KBM-7 (cell line): ENCODE measurements around the gene ATP8B4.

ENCODE experiments used
- DNase-seq: peaks from one replicate; pipeline ENCODE4 v3.0.0-alpha.2; 2015
- in situ Hi-C: fragments of 300-500 bp; cut with MboI; formaldehyde crosslinking; loops from 2 replicates; pipeline ENCODE4 v1.14.3; 2020; ENCODE audit warnings: low sequenced_read_pairs, low pct_unique_long_range_greater_than_20kb, mixed read lengths

Gene ATP8B4

DNA sequence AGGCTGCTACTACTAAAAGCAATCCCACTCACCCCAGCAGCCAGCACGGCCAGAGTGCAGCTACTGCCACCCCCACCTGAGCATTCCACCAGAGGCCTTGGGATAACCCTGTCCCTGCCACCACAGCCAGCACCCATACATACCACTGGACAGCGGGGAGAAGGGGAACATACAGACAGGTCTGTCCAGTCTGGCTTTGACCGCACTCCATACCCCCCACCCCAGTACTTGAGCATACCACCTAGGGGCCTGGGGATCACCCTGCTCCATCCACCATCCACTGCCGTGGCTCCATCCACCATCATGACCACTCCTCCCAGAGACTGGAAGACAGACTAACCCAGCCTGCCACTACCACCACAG lies 210.1 kb downstream of the ATP8B4 start:
- in situ Hi-C loops = no loop called here
- no peak for DNase-seq

GRCh38 chr15:49908236-49908932 lies 210.6 kb downstream of the ATP8B4 start:
- peak; percentile 52 for DNase-seq
- in situ Hi-C loops = no loop called here

- in situ Hi-C loops = no loop called here
- DNase-seq = no peak
Observed at GRCh38 chr15:49906966-49907365, 212.1 kb downstream of the ATP8B4 start.

- DNase-seq = no peak
- in situ Hi-C loops = no loop called here
Observed at GRCh38 chr15:49905221-49905620, 213.8 kb downstream of the ATP8B4 start.

GRCh38 chr15:49904296-49904695 lies 214.7 kb downstream of the ATP8B4 start:
- in situ Hi-C loops = no loop called here
- DNase-seq = no peak

- in situ Hi-C loops = no loop called here
- DNase-seq = no peak
Observed at GRCh38 chr15:49902685-49903501, 216.1 kb downstream of the ATP8B4 start.

GRCh38 chr15:49901996-49902684 lies 216.9 kb downstream of the ATP8B4 start:
- DNase-seq = no peak
- in situ Hi-C loops = no loop called here

GRCh38 chr15:49901321-49901720 lies 217.7 kb downstream of the ATP8B4 start:
- in situ Hi-C loops = no loop called here
- no peak for DNase-seq

GRCh38 chr15:49900903-49901235 lies 218.2 kb downstream of the ATP8B4 start:
- DNase-seq = no peak
- in situ Hi-C loops = no loop called here

DNA sequence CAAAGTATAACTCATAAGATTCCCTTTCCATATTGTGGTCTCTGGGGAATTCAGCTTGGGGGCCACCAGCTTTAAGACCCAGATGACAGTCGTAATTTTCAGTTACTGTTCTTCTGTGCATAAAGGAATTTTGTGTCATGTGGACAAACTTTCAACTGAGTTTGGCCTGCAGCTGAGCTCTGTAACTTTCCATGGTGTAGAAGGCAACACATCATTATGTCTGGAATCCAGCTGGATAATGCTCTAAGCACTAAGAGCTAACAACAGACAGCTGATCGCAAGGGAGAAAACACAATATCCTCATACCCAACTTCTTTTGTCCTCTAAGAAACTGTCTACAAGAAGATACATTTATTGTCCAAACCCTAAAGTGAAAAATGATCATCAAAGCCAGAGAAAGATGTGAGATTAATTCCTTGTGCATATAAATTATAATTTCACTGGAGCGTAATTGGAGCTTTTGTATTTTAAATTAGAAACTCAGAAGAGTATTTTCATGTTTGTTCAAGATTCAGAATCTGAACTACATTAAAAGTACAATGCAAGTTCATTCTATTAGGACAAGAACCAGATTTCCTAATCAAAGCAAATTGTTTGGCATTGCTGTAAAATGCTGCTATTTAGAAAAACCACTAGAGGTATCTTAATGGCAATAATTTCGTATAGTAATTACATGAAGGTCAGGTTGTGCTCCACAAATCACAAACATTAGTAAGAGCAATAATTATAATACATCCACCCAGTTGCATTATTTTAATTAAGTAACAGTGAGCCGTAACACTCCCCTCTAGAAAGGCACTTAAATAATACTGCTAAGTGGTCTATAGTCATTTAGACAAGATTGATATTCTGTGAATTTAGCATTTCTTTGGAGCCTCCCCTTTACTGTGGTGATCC lies 218.8 kb downstream of the ATP8B4 start:
- in situ Hi-C loops = no loop called here

DNA sequence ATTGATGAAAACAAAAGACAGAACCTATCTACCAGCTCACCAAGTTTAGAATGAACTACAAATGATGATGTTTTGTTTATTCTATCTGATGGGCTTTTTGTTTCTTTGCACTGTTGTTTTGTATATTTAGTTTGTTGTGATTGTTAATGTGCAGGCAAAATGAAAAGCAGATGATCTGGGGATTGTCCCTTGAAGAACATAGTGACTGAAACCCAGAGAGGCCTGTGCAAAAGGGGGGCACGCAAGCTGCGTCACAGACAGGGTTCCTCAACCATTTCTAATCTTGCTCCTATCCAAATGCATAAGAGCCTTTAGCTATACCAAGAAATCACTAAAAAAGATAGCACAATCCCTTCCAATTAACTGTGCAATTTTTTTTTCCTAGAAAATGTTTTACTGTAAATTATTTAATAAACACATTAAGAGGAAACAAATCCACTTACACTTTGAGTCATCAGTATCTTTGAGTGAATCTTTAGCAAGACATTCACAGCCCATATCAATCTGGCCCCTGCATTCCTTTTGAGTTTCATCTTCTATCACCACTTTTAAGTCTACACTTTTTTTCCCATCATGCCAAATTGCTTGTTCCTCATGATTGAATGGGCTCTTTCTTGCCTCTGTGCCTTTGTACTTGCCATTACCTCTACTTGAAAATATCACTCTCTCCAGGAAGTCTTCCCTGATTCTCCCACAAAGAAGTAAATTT lies 220.3 kb downstream of the ATP8B4 start:
- no peak for DNase-seq
- in situ Hi-C loops = no loop called here

More for the DNA sequence above, 218.8 kb downstream of the ATP8B4 start:
- no peak for DNase-seq

- in situ Hi-C loops = no loop called here
- no peak for DNase-seq
Observed at GRCh38 chr15:49898097-49898496, 220.9 kb downstream of the ATP8B4 start.

DNA sequence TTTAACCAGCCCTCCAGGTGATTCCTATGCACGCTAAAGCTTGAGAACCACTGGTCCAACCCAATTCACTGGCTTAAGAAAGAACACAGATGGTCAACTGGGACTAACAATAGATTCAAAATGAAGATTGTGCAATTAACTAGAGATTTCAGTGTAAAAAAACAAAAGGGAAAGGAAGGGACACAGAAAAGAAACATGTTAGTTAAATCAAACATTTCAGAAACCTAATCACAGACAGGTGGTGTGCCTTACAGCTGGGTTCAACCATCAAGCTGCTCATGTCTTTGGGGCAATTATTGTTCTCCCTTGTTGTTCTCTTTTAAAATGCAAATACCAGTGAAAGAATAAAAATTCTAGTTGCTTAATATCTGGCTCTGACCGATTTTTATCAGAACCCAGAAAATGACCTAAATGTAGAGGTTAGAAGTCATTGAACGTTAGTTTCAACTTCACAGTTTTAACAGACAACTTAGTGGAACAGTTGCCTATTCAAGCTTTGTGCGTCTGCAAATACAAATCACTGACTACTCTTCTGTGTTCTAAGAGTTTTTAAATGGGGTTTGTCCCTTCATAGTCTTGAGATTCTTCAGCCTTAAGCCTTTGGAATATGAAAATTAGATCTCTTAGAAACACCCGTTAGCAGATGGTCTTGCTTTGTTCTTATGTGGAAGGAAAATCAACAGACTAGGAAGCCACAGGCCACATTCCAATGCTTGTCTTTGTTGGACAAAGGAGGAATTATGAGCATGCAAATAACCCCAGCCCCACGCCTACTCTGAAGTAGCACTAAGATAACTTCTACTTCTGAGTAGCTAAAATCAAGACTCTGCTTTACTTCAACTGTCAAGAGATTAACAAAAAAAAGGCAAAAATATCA lies 223.4 kb downstream of the ATP8B4 start:
- in situ Hi-C loops = no loop called here
- DNase-seq = no peak

GRCh38 chr15:49890689-49891088 lies 228.3 kb downstream of the ATP8B4 start:
- no peak for DNase-seq
- in situ Hi-C loops = no loop called here

DNA sequence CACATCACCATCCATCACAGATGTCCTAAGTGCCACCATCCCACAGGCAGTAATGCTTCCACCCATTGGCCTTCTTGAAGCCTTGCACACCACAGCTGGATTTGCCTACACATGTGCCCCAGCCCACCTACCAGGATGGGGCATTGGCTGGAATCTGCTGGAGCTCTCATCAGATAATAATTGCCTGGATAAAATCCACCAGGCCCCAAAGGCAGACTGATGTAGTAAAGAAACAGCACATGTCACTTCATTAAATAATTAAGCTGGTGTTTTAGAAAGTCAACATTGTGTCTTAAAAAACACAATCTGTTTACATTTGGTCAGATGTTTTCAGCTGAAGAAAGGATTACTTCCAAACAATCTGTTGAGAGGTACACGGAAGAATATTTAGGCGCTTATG lies 229.5 kb downstream of the ATP8B4 start:
- DNase-seq = no peak
- in situ Hi-C loops = no loop called here

GRCh38 chr15:49888734-49889133 lies 230.3 kb downstream of the ATP8B4 start:
- DNase-seq = no peak
- in situ Hi-C loops = no loop called here

DNA sequence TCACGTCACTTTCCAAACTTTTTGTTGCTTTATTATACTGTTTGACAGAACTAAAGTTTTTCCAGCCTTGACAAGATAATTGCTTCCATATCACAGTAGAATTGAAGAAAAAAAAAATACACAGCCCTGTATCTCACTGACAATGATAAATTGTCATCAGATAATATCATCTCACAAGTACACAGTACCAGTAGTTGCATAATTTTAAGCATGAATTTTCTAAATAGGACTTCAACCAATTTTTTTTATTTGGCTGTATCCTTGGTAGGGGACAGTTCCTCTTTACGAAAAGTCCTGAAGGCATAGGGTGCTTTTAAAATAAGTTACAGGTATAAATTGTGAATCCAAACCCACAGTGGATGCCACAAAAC lies 230.7 kb downstream of the ATP8B4 start:
- DNase-seq = no peak
- in situ Hi-C loops = no loop called here
